Activated naive CD4-positive, alpha-beta T cell treated with anti-CD3 and anti-CD28 coated beads for 36 hours (primary cell): Measurements from ENCODE around the gene PDS5A. TPM values are rescaled to one million over a fixed set of nuclear protein-coding genes. Genes with fewer than 3 reads are reported as not detected.
"Not testable (repeated sequence)": the region's sequence is repeated elsewhere in the genome, so short reads cannot be mapped to it uniquely, and the experiment has no call there.

ENCODE experiments used
- CTCF ChIA-PET: fragments of 350-600 bp; sonication (Branson Sonifier 250); formaldehyde crosslinking; loops from one replicate; lab custom pipeline; 2021; ENCODE audit warnings: antibody characterized with exemption; lab: Charles Lee
- DNase-seq: peaks from one replicate; pipeline ENCODE4 v3.0.0-alpha.2; 2020
- H3K27ac Mint-ChIP-seq: one replicate; pipeline ENCODE4 v1.8.0; 2021; ENCODE audit warnings: mild to moderate bottlenecking, mixed read lengths
- H3K27me3 Mint-ChIP-seq: one replicate; pipeline ENCODE4 v1.8.0; 2021; ENCODE audit warnings: low read depth, mixed read lengths
- H3K36me3 Mint-ChIP-seq: one replicate; pipeline ENCODE4 v1.8.0; 2021; ENCODE audit warnings: low read depth, mixed read lengths
- H3K4me1 Mint-ChIP-seq: one replicate; pipeline ENCODE4 v1.8.0; 2021; ENCODE audit warnings: low read depth, mixed read lengths
- H3K4me3 Mint-ChIP-seq: one replicate; pipeline ENCODE4 v1.8.0; 2021; ENCODE audit warnings: mild to moderate bottlenecking, moderate library complexity, mixed read lengths
- H3K9me3 Mint-ChIP-seq: one replicate; pipeline ENCODE4 v1.8.0; 2021; ENCODE audit warnings: mixed read lengths
- intact Hi-C: fragments of 100-400 bp; cut with micrococcal nuclease; formaldehyde crosslinking; loops from one replicate; pipeline ENCODE4 v1.15.1; 2023
- total RNA-seq, 2 experiments: library from RNA; stranded (reverse); gene quantifications; one replicate each; pipeline ENCODE4 v1.2.3, GENCODE V29; 2021

Gene PDS5A
- total RNA-seq, 2 experiments from 2014 or later = 86.8 to 89.1 TPM

- CTCF ChIA-PET = no interaction called here
- H3K27me3 Mint-ChIP-seq = no peaks in the 10 kb centered on the region
- H3K4me1 Mint-ChIP-seq = peaks cover 63% of the 10 kb centered on the region
These were observed 26.7 kb downstream of the PDS5A start for GRCh38 chr4:39950861-39951481.

DNA sequence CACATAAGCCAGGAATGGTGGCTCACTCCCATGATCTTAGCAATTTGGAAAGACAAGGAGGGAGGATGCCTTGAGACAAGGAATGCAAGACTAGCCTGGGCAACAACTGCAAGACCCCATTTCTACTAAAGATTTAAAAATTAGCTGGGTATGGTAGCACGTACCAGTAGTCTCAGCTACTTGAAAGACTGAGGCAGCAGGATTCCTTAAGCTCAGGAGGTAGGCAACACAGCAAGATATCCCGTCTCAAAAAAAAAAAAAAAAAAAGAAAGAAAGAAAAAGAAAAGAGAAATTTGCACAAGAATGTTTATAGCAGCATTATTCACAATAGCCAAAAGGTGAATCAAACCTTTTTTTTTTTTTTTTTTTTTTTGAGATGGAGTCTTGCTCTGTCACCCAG, 29.7 kb downstream of the PDS5A start:
- intact Hi-C loops = loop anchor here (2.0 kb wide), 1 partner anchor 17 kb away; no protein-coding TSS in a partner anchor
- Mint-ChIP-seq H3K27me3 (no peaks in the 10 kb centered on the region), H3K36me3 (peaks cover 2% of the 10 kb centered on the region), H3K27ac (no peak overlapping the region), H3K4me1 (peaks cover 55% of the 10 kb centered on the region), H3K4me3 (no peak overlapping the region), H3K9me3 (no peaks in the 10 kb centered on the region)
- no peak for DNase-seq
- CTCF ChIA-PET = interaction anchor here (0.6 kb wide), 1 partner anchor 20 kb away, joined by 4 read pairs; no protein-coding TSS in a partner anchor

More at GRCh38 chr4:39950861-39951481, 26.7 kb downstream of the PDS5A start:
- Mint-ChIP-seq H3K36me3 (peaks cover 11% of the 10 kb centered on the region), H3K4me3 (no peak overlapping the region), H3K9me3 (no peaks in the 10 kb centered on the region), H3K27ac (peak overlapping the region; percentile 26)
- DNase-seq = no peak
- intact Hi-C loops = no loop called here

DNA sequence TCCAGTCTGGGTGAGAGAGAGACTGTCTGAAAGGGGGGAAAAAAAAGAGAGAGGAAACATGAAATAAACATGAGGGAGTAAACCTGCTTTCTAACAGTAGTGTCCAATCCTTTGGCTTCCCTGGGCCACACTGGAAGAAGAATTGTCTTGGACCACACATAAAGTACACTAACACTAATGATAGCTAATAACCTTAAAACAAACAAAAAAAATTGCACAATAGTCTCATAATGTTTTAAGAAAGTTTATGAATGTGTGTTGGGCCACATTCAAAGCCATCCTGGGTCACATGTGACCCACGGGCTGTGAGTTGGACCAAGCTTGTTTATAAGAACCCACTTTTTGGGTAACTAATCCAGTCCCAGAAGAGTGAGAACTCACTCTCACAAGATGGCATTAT, 30.3 kb downstream of the PDS5A start:
- Mint-ChIP-seq H3K4me1 (peaks cover 54% of the 10 kb centered on the region), H3K27me3 (no peaks in the 10 kb centered on the region), H3K36me3 (peaks cover 2% of the 10 kb centered on the region), H3K9me3 (no peaks in the 10 kb centered on the region), H3K27ac (peak overlapping the region; percentile 5), H3K4me3 (no peak overlapping the region)
- intact Hi-C loops = loop anchor here (2.0 kb wide), 1 partner anchor 17 kb away; no protein-coding TSS in a partner anchor
- DNase-seq = no peak
- CTCF ChIA-PET = no interaction called here

- CTCF ChIA-PET, H3K27me3 Mint-ChIP-seq, DNase-seq, H3K36me3 Mint-ChIP-seq, intact Hi-C loops, H3K4me3 Mint-ChIP-seq, H3K9me3 Mint-ChIP-seq, H3K27ac Mint-ChIP-seq: not testable (repeated sequence)
- H3K4me1 Mint-ChIP-seq = peaks cover 57% of the 10 kb centered on the region
These were observed 33.5 kb downstream of the PDS5A start for GRCh38 chr4:39944245-39944644.

GRCh38 chr4:39942507-39942906, 35.2 kb downstream of the PDS5A start:
- intact Hi-C loops = no loop called here
- no peaks in the 10 kb centered on the region for H3K9me3 Mint-ChIP-seq
- H3K4me3 Mint-ChIP-seq = no peak overlapping the region
- H3K4me1 Mint-ChIP-seq = peaks cover 53% of the 10 kb centered on the region
- H3K27me3 Mint-ChIP-seq = no peaks in the 10 kb centered on the region
- peaks cover 3% of the 10 kb centered on the region for H3K36me3 Mint-ChIP-seq
- no peak for DNase-seq
- H3K27ac Mint-ChIP-seq = no peak overlapping the region
- CTCF ChIA-PET = interaction anchor here (0.7 to 0.8 kb wide), 2 partner anchors 10 to 32 kb away, joined by 3 to 4 read pairs; no protein-coding TSS in a partner anchor

DNA sequence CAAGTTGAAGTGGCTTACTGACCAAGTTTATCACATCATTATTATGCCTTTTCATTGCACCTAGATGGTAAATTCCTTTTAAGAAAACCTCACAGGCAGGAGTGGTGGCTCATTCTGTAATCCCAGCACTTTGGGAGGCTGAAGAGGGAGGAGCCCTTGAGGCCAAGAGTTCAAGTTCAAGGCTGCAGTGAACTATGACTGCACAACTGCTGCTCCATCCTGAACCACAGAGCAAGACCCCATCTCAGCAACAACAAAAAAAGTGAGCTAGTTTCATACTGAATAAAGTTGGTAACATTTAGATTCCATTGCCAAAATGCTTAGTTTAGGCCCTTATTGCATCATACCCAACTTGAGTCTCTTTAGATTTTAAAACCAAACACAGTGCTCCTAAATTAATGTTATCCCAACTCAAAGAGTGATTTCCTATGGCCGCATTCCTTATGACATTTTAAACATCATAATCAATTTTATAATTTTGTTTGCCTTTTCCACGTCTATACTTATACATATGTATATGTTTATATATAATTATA, 36.0 kb downstream of the PDS5A start:
- Mint-ChIP-seq H3K4me3 (no peak overlapping the region), H3K4me1 (peaks cover 51% of the 10 kb centered on the region), H3K27me3 (no peaks in the 10 kb centered on the region), H3K36me3 (peaks cover 6% of the 10 kb centered on the region), H3K9me3 (no peaks in the 10 kb centered on the region), H3K27ac (no peak overlapping the region)
- DNase-seq = no peak
- intact Hi-C loops = no loop called here
- CTCF ChIA-PET = interaction anchor here (0.6 to 0.8 kb wide), 3 partner anchors 10 to 385 kb away, joined by 3 to 4 read pairs (median 3); no protein-coding TSS in a partner anchor

- H3K27me3 Mint-ChIP-seq = no peaks in the 10 kb centered on the region
- CTCF ChIA-PET = interaction anchor here (0.6 to 0.9 kb wide), 2 partner anchors 9 to 73 kb away, joined by 5 to 8 read pairs; no protein-coding TSS in a partner anchor
- DNase-seq = no peak
- intact Hi-C loops = no loop called here
- no peaks in the 10 kb centered on the region for H3K9me3 Mint-ChIP-seq
- H3K27ac Mint-ChIP-seq = peak overlapping the region; percentile 72
- peaks cover 62% of the 10 kb centered on the region for H3K4me1 Mint-ChIP-seq
- no peak overlapping the region for H3K4me3 Mint-ChIP-seq
- H3K36me3 Mint-ChIP-seq = peaks cover 17% of the 10 kb centered on the region
These were observed 39.9 kb downstream of the PDS5A start for GRCh38 chr4:39937683-39938268.

DNA sequence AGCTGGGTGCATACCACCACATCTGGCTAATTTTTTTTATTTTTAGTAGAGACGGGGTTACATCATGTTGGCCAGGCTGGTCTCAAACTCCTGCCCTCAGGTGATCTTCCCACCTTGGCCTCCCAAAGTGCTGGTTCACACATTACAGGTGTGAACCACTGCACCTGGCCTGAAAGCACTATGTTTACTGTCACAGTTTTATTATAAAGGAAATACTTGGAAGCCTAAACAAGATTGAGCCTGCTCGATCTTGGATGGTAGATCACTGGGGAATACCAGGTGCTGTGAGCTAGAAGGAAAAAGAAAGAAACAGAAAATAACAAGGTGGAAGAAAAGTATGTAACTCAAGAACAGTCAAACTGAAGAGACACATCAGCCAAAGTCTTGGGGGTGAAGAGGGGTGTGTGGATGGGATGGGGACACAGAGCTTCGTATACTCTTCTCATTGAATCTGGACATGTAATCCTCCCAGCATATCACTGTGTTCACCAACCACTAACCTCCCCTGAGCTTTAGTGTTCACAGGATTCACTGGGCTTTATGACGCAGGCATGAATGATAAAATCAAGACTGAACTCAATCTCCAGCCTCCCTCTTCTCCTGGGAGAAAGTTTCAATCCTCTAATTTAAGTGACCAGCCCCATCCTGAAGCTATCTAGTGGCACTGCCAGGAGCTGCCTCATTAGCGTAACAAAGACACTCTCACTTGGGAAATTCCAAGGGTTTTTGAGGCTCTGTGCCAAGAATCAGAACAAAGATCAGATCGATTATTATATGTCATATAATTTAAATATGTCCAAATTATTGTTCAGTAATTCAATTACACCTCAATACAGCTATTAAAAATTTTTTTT, 40.9 kb downstream of the PDS5A start:
- Mint-ChIP-seq H3K27ac (peak overlapping the region; percentile 32), H3K4me3 (no peak overlapping the region), H3K4me1 (peaks cover 62% of the 10 kb centered on the region), H3K27me3 (no peaks in the 10 kb centered on the region), H3K36me3 (peaks cover 18% of the 10 kb centered on the region), H3K9me3 (no peaks in the 10 kb centered on the region)
- DNase-seq = no peak
- intact Hi-C loops = no loop called here
- CTCF ChIA-PET = interaction anchor here (1.1 kb wide), 1 partner anchor 39 kb away, joined by 3 read pairs; no protein-coding TSS in a partner anchor

- H3K4me1 Mint-ChIP-seq = peaks cover 60% of the 10 kb centered on the region
- no peak overlapping the region for H3K4me3 Mint-ChIP-seq
- H3K9me3 Mint-ChIP-seq = no peaks in the 10 kb centered on the region
- CTCF ChIA-PET = interaction anchor here (0.6 to 1.8 kb wide), 3 partner anchors 21 to 44 kb away, joined by 3 to 7 read pairs (median 4); partner anchors contain the start of gene PDS5A
- intact Hi-C loops = no loop called here
- no peaks in the 10 kb centered on the region for H3K27me3 Mint-ChIP-seq
- peaks cover 18% of the 10 kb centered on the region for H3K36me3 Mint-ChIP-seq
- no peak for DNase-seq
- no peak overlapping the region for H3K27ac Mint-ChIP-seq
These were observed 43.8 kb downstream of the PDS5A start for GRCh38 chr4:39933671-39934590.

DNA sequence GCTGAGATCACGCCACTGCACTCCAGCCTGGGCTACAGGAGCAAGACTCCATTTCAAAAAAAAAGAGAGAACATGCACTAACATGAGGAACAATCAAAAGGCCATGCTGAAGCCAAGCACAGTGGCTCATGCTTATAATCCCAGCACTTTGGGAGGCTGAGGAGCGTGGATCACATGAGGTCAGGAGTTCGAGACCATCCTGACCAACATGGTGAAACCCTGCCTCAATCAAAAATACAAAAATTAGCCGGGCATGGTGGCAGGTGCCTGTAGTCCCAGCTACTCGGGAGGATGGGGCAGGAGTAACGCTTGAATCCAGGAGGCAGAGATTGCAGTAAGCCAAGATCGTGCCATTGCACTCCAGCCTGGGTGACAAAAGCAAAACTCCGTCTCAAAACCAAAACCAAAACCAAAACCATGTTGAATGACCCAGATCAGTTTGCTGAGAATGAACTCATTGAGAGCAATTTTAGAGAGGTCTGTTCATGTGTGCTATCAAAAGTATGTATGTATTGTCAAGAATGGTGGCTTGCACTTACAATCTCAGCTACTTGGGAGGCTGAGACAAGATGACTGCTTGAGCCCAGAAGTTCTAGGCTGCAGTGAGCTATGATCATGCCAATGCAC, 44.8 kb downstream of the PDS5A start:
- no peaks in the 10 kb centered on the region for H3K27me3 Mint-ChIP-seq
- CTCF ChIA-PET = interaction anchor here (0.9 to 1.8 kb wide), 2 partner anchors 43 to 45 kb away, joined by 3 to 4 read pairs; partner anchors contain the start of gene PDS5A
- no peak overlapping the region for H3K4me3 Mint-ChIP-seq
- peaks cover 60% of the 10 kb centered on the region for H3K4me1 Mint-ChIP-seq
- peak; percentile 14 for DNase-seq
- no peaks in the 10 kb centered on the region for H3K9me3 Mint-ChIP-seq
- intact Hi-C loops = no loop called here
- H3K27ac Mint-ChIP-seq = no peak overlapping the region
- peaks cover 20% of the 10 kb centered on the region for H3K36me3 Mint-ChIP-seq

DNA sequence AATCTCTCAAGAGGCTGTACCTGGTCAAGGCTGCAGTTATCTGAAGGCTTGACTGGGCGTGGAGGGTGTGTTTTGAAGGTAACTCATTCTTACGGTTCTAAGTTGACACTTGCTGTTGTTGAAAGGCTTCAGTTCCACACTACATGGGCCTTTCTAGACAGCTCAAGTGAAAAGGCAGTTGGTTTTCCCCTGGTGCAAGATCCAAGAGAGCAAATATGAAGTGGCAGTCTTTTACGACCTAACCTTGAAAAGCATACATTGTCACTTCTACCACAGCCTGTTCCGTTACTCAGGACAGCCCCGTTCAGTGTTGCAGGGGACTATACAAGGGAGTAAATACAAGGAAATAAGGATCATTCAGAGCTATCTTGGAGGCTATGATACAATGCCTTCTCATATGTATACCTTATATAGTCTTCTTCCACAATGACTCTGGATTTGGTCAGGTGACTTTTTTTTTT, 46.2 kb downstream of the PDS5A start:
- Mint-ChIP-seq H3K36me3 (peaks cover 21% of the 10 kb centered on the region), H3K4me1 (peaks cover 50% of the 10 kb centered on the region), H3K9me3 (no peaks in the 10 kb centered on the region), H3K4me3 (no peak overlapping the region), H3K27ac (peak overlapping the region; percentile 42), H3K27me3 (no peaks in the 10 kb centered on the region)
- intact Hi-C loops = loop anchor here (2.0 kb wide), 2 partner anchors 15 to 45 kb away; partner anchors contain the start of gene PDS5A
- DNase-seq = peak; percentile 31
- CTCF ChIA-PET = no interaction called here
